OCI-LY7 (cell line): ENCODE results near the gene PPP6C. TPM values are rescaled to one million over a fixed set of nuclear protein-coding genes. Genes with fewer than 3 reads are reported as not detected.
"Not testable (repeated sequence)": the region's sequence is repeated elsewhere in the genome, so short reads cannot be mapped to it uniquely, and the experiment has no call there.

ENCODE experiments used
- BruUV-seq: library from RNA; stranded (reverse); fragments of 400-500 nt; replicated peaks from 2 replicates; lab custom pipeline; 2021; lab: Mats Ljungman, UMichigan
- CTCF ChIA-PET: fragments of 300-600 bp; sonication (Branson Sonifier 250); formaldehyde crosslinking; loops from one replicate; lab custom pipeline; 2022; ENCODE audit warnings: antibody characterized with exemption; ENCODE audit not compliant: unreplicated experiment; lab: Charles Lee
- POLR2A ChIA-PET: fragments of 300-600 bp; sonication (Branson Sonifier 250); formaldehyde crosslinking; loops from one replicate; lab custom pipeline; 2022; ENCODE audit warnings: antibody characterized with exemption; lab: Charles Lee
- DNase-seq: peaks from one replicate; pipeline ENCODE4 v3.0.0-alpha.2; 2015; ENCODE audit warnings: low spot score
- H2AFZ ChIP-seq: fragments of 200-600 bp; sonication (generic), shearing (Covaris generic); 2 replicates; pipeline ENCODE4 v1.6.1; 2014; ENCODE audit warnings: mild to moderate bottlenecking, antibody characterized with exemption, low read length, moderate library complexity
- H3K27ac ChIP-seq: fragments of 200-600 bp; sonication (generic); 2 replicates; pipeline ENCODE4 v1.5.1; 2014; ENCODE audit warnings: mixed run types, low read depth, mild to moderate bottlenecking, moderate library complexity, low read length, inconsistent platforms; ENCODE audit not compliant: poor library complexity, severe bottlenecking
- H3K36me3 ChIP-seq: fragments of 200-600 bp; sonication (generic); 2 replicates; pipeline ENCODE4 v1.6.1; 2014; ENCODE audit warnings: mild to moderate bottlenecking, antibody characterized with exemption, low read length, moderate library complexity, mixed read lengths; ENCODE audit not compliant: insufficient read depth
- H3K4me1 ChIP-seq: fragments of 200-600 bp; sonication (generic); 2 replicates; pipeline ENCODE4 v1.5.1; 2014; ENCODE audit warnings: mild to moderate bottlenecking, low read length; ENCODE audit not compliant: insufficient read depth, poor library complexity, severe bottlenecking
- H3K4me2 ChIP-seq: fragments of 200-600 bp; sonication (generic); 2 replicates; pipeline ENCODE4 v1.6.1; 2014; ENCODE audit warnings: mild to moderate bottlenecking, low read length
- H3K4me3 ChIP-seq: fragments of 200-600 bp; sonication (generic); 2 replicates; pipeline ENCODE4 v1.5.1; 2014; ENCODE audit warnings: mild to moderate bottlenecking, low read depth, low read length; ENCODE audit not compliant: poor library complexity, severe bottlenecking
- H3K79me2 ChIP-seq: fragments of 200-600 bp; sonication (generic); 2 replicates; pipeline ENCODE4 v1.6.1; 2016; ENCODE audit warnings: low read depth, mild to moderate bottlenecking, low read length, moderate library complexity, mixed read lengths; ENCODE audit not compliant: insufficient read depth
- H3K9me2 ChIP-seq: fragments of 200-600 bp; sonication (generic); 2 replicates; pipeline ENCODE4 v1.6.1; 2016; ENCODE audit warnings: mild to moderate bottlenecking, low read length, mixed read lengths; ENCODE audit not compliant: insufficient read depth
- H3K9me3 ChIP-seq: fragments of 200-600 bp; sonication (generic); 2 replicates; pipeline ENCODE4 v1.6.1; 2014; ENCODE audit warnings: mild to moderate bottlenecking, mixed run types, low read length, mixed read lengths
- H4K20me1 ChIP-seq: fragments of 200-600 bp; sonication (generic); 2 replicates; pipeline ENCODE4 v1.6.1; 2014; ENCODE audit warnings: mild to moderate bottlenecking, antibody characterized with exemption, low read length, moderate library complexity, mixed read lengths; ENCODE audit not compliant: insufficient read depth
- EZH2phosphoT487 ChIP-seq: fragments of 200-600 bp; sonication (generic); IDR thresholded peaks from 2 replicates; pipeline ENCODE4 v1.6.1; 2018; ENCODE audit warnings: low read depth, borderline replicate concordance, mild to moderate bottlenecking, mixed run types, antibody characterized with exemption, low read length, moderate library complexity, mixed read lengths
- intact Hi-C: fragments of 100-400 bp; cut with micrococcal nuclease; formaldehyde crosslinking; loops from one replicate; pipeline ENCODE4 v1.10.0; 2022; ENCODE audit not compliant: unreplicated experiment
- total RNA-seq, 2 experiments: library from RNA; depleted of rRNA in 1 of 2; stranded (reverse); fragments of >200 nt in 1 of 2; shearing (Covaris generic) in 1 of 2; gene quantifications; 2 replicates each; pipeline ENCODE4 v1.2.3, GENCODE V29; 2014 to 2022
- TF ChIP-seq, protein P1 (sequence below): fragments of 200-600 bp; sonication (generic); conservative IDR thresholded peaks from 2 replicates; pipeline ENCODE4 v1.5.1; 2014; ENCODE audit warnings: mild to moderate bottlenecking, antibody characterized with exemption, low read length, moderate library complexity, mixed read lengths

Gene PPP6C
- total RNA-seq, 2 experiments from 2014 or later = 21.4 to 55.1 TPM

DNA sequence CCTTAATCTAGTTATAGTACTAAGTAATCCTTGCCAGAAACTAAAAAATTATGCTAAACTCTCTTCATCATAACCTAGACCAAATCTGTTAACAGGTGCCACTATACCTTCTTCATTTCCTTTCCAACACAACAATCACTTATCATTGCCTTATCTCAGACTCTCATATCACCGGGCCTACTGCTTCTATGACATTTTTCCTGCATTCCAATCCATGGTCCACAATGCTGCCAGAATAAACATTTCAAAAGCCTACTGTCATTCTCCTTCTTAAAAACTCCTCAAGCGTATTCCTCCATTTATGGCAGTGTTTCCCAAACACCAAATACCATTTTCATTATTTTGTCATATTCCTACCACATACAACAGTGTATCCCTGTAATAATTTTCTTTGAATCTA lies 6.5 kb downstream of the PPP6C start:
- intact Hi-C loops = no loop called here
- H2AFZ ChIP-seq = no peak overlapping the region
- no peak overlapping the region for H3K4me3 ChIP-seq
- H4K20me1 ChIP-seq = peaks cover 5% of the 10 kb centered on the region; the same call in 1 of the 2 replicates
- H3K4me2 ChIP-seq = no peak overlapping the region
- ChIA-PET CTCF (no interaction called here), POLR2A (interaction anchor here (1.3 kb wide), 1 partner anchor 15 kb away, joined by 4 read pairs; no protein-coding TSS in a partner anchor)
- peaks cover 9% of the 10 kb centered on the region; the same call in 1 of the 2 replicates for H3K9me3 ChIP-seq
- H3K4me1 ChIP-seq = peaks cover 12% of the 10 kb centered on the region
- peaks cover 41% of the 10 kb centered on the region for H3K36me3 ChIP-seq
- no peaks in the 10 kb centered on the region for H3K9me2 ChIP-seq
- TF ChIP-seq, protein P1, sequence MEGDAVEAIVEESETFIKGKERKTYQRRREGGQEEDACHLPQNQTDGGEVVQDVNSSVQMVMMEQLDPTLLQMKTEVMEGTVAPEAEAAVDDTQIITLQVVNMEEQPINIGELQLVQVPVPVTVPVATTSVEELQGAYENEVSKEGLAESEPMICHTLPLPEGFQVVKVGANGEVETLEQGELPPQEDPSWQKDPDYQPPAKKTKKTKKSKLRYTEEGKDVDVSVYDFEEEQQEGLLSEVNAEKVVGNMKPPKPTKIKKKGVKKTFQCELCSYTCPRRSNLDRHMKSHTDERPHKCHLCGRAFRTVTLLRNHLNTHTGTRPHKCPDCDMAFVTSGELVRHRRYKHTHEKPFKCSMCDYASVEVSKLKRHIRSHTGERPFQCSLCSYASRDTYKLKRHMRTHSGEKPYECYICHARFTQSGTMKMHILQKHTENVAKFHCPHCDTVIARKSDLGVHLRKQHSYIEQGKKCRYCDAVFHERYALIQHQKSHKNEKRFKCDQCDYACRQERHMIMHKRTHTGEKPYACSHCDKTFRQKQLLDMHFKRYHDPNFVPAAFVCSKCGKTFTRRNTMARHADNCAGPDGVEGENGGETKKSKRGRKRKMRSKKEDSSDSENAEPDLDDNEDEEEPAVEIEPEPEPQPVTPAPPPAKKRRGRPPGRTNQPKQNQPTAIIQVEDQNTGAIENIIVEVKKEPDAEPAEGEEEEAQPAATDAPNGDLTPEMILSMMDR = no peak
- TF ChIP-seq EZH2phosphoT487 = no peak
- peaks cover 99% of the 10 kb centered on the region for H3K79me2 ChIP-seq
- H3K27ac ChIP-seq = no peak overlapping the region
- DNase-seq = no peak
- TSS peak; percentile 8 for BruUV-seq

GRCh38 chr9:125181756-125182155 lies 7.8 kb downstream of the PPP6C start:
- H3K9me3 ChIP-seq, H3K4me1 ChIP-seq, H2AFZ ChIP-seq, H3K4me2 ChIP-seq, intact Hi-C loops, DNase-seq, H3K9me2 ChIP-seq, H3K4me3 ChIP-seq, H3K27ac ChIP-seq, H4K20me1 ChIP-seq, CTCF ChIA-PET, BruUV-seq: not testable (repeated sequence)
- POLR2A ChIA-PET = interaction anchor here (1.3 kb wide), 1 partner anchor 13 kb away, joined by 4 read pairs; no protein-coding TSS in a partner anchor
- peaks cover 45% of the 10 kb centered on the region for H3K36me3 ChIP-seq
- H3K79me2 ChIP-seq = peaks cover 97% of the 10 kb centered on the region

DNA sequence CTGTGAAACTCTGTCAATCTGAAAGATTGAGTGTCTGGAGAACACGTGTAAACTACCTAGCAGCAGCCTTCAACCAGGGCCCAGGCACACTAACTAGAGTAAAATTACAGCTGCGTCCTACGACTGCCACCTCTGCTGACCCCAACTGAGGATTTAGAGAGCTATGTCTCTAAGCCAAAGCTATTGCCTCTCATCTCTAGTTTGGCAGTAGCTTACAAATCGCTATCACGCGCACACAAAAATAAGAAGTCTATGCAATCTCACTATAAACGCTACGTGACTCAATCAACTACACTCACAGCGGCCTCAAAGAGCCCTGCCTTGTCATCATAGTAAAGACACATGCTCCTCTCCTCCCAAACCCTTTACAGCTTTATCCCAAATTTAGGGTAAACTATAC lies 8.7 kb downstream of the PPP6C start:
- no peaks in the 10 kb centered on the region for H3K9me2 ChIP-seq
- intact Hi-C loops = no loop called here
- no TSS peak for BruUV-seq
- peaks cover 43% of the 10 kb centered on the region for H3K36me3 ChIP-seq
- H3K79me2 ChIP-seq = peaks cover 96% of the 10 kb centered on the region
- H3K4me2 ChIP-seq = no peak overlapping the region
- H3K9me3 ChIP-seq = peaks cover 9% of the 10 kb centered on the region; the same call in 1 of the 2 replicates
- no peaks in the 10 kb centered on the region for H3K4me1 ChIP-seq
- ChIA-PET POLR2A (no interaction called here), CTCF (no interaction called here)
- H3K4me3 ChIP-seq = no peak overlapping the region
- TF ChIP-seq, protein P1 = no peak
- TF ChIP-seq EZH2phosphoT487 = no peak
- H2AFZ ChIP-seq = no peak overlapping the region
- DNase-seq = no peak
- no peaks in the 10 kb centered on the region for H4K20me1 ChIP-seq
- no peak overlapping the region for H3K27ac ChIP-seq

DNA sequence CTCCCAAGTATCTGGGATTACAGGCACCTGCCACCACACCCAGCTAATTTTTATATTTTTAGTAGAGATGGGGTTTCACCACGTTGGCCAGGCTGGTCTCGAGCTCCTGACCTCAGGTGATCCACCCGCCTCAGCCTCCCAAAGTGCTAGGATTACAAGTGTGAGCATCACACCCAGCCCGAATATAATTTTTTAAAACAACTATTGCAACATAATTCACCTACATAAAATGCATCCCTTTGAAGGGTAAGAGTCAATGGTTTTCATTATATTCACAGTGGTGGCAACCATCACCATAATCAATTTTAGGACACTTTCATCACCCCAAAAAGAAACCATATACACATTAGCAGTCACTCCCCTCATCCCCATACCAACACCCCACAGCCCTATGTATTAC lies 9.8 kb downstream of the PPP6C start:
- H3K27ac ChIP-seq, H3K9me2 ChIP-seq, H3K4me3 ChIP-seq, H2AFZ ChIP-seq, H3K4me2 ChIP-seq, H3K9me3 ChIP-seq, CTCF ChIA-PET, H4K20me1 ChIP-seq, BruUV-seq, DNase-seq, intact Hi-C loops, H3K4me1 ChIP-seq: not testable (repeated sequence)
- H3K79me2 ChIP-seq = peaks cover 93% of the 10 kb centered on the region
- POLR2A ChIA-PET = interaction anchor here (0.6 to 0.7 kb wide), 3 partner anchors 9 to 215 kb away, joined by 3 to 4 read pairs (median 3); no protein-coding TSS in a partner anchor
- peaks cover 43% of the 10 kb centered on the region for H3K36me3 ChIP-seq
